Large intestine (tissue), 3 donors: ENCODE results near the gene ADISSP. TPM values are rescaled to one million over a fixed set of nuclear protein-coding genes. Genes with fewer than 3 reads are reported as not detected.
A peak's percentile ranks its signal among the peaks of the same experiment; 100 is the strongest.

Experiments
- DNase-seq, 2 donors: peaks; one replicate each; pipeline versions ENCODE4 v3.0.0 to v3.0.0-alpha.2; 2013
- H3K27ac ChIP-seq: one replicate; pipeline ENCODE4 v1.5.1; 2013; ENCODE audit warnings: low read length
- H3K27me3 ChIP-seq: 2 replicates; pipeline ENCODE4 v1.6.1; 2013; ENCODE audit warnings: low read length; ENCODE audit not compliant: control insufficient read depth, insufficient read depth
- H3K36me3 ChIP-seq: 2 replicates; pipeline ENCODE4 v1.6.1; 2013; ENCODE audit warnings: low read length; ENCODE audit not compliant: control insufficient read depth, insufficient read depth
- H3K4me1 ChIP-seq: one replicate; pipeline ENCODE4 v1.6.1; 2013; ENCODE audit warnings: low read length; ENCODE audit not compliant: control insufficient read depth, insufficient read depth
- H3K4me3 ChIP-seq: one replicate; pipeline ENCODE4 v1.5.1; 2013; ENCODE audit warnings: low read length
- H3K9me3 ChIP-seq: one replicate; pipeline ENCODE4 v1.6.1; 2013; ENCODE audit warnings: mild to moderate bottlenecking, low read depth, low read length, moderate library complexity; ENCODE audit not compliant: control insufficient read depth
- WGBS: methylation state at CpG from one replicate; pipeline ENCODE4 v1.1.5; 2013; ENCODE audit warnings: low lambda C conversion rate; ENCODE audit not compliant: insufficient coverage; 5-methylcytosine and 5-hydroxymethylcytosine counted together
- polyA plus RNA-seq: library from polyadenylated mRNA; unstranded; fragments of 120-200 nt; gene quantifications from one replicate; pipeline ENCODE4 v1.2.1, GENCODE V29; 2013

Gene ADISSP
- polyA plus RNA-seq, 1 donor: 20.5 TPM

DNA sequence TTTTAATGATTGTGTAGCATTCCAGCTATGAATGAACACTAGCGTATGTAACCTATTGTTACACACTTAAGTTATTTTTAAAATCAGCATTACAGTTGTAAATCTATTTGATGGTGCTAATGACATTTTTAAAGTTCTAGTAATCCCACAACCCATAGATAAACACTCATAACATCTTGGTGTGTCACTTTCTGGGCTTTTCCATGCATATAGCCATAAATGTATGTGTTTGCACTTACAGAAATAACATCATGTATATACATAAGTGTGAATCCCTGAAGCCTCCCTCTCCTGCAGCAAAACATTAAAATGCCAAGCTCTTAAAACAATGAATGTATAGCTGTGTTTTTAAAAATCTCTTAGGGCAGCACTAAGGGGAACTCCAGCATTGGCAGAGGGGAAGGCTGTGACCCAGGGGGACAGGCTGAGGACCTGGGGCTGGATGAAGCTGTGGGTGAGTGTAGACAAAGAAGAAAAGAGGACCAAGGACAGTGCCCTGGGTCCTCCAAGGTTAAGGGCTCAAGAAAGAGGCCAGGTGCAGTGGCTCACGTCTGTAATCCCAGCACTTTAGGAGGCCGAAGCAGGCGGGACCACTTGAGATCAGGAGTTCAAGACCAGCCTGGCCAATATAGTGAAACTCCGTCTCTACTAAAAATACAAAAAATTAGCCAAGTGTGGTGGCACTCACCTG lies 19.9 kb upstream of the ADISSP start:
- Histone ChIP-seq H3K4me1 (peaks cover 38% of the 10 kb centered on the region), H3K36me3 (peaks cover 22% of the 10 kb centered on the region), H3K4me3 (peak overlapping the region; percentile 32), H3K27ac (no peak overlapping the region), H3K27me3 (no peaks in the 10 kb centered on the region), H3K9me3 (peaks cover 12% of the 10 kb centered on the region)
- DNase-seq: no peak
- WGBS: no CpG with 5 or more reads among the region's 5 CpGs

- H3K9me3 ChIP-seq: peaks cover 12% of the 10 kb centered on the region
- peak; percentile 81 to 86 for DNase-seq
- H3K4me1 ChIP-seq: peaks cover 45% of the 10 kb centered on the region
- 0% methylated on average over 9 of the region's 70 CpGs for WGBS
- peak within 1 kb of the TSS; percentile 71 for H3K4me3 ChIP-seq
- H3K27me3 ChIP-seq: no peaks in the 10 kb centered on the region
- H3K27ac ChIP-seq: peak within 1 kb of the TSS; percentile 68
- H3K36me3 ChIP-seq: peaks cover 22% of the 10 kb centered on the region
These were observed 19.2 kb upstream of the ADISSP start, which contains the start of gene CENPB for GRCh38 chr20:3786665-3787323. CENPB (minus strand) TSS chr20:3786740; CDS start chr20:3786483, 257 bp downstream.

DNA sequence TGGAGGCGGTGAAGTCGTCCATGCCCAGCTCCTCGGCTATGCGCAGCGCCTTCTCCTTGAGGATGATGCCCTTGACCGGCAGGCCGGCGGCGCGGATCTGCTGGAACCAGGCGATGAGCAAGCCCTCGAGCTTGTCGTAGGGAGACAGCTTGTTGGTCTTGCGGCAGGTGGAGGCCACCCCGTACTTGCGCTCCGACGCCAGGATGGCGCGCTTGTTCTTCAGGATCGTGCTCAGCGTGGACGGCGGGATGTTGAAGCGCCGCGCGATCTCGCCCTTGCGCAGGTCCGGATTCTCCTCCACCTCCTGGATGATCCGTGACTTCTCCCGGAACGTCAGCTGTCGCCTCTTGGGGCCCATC lies 18.6 kb upstream of the ADISSP start:
- Histone ChIP-seq H3K4me1 (peaks cover 50% of the 10 kb centered on the region), H3K9me3 (peaks cover 12% of the 10 kb centered on the region), H3K4me3 (peak overlapping the region; percentile 71), H3K27ac (peak overlapping the region; percentile 68), H3K36me3 (peaks cover 22% of the 10 kb centered on the region), H3K27me3 (no peaks in the 10 kb centered on the region)
- no CpG with 5 or more reads among the region's 35 CpGs for WGBS
- DNase-seq: peak; percentile 56 to 78

DNA sequence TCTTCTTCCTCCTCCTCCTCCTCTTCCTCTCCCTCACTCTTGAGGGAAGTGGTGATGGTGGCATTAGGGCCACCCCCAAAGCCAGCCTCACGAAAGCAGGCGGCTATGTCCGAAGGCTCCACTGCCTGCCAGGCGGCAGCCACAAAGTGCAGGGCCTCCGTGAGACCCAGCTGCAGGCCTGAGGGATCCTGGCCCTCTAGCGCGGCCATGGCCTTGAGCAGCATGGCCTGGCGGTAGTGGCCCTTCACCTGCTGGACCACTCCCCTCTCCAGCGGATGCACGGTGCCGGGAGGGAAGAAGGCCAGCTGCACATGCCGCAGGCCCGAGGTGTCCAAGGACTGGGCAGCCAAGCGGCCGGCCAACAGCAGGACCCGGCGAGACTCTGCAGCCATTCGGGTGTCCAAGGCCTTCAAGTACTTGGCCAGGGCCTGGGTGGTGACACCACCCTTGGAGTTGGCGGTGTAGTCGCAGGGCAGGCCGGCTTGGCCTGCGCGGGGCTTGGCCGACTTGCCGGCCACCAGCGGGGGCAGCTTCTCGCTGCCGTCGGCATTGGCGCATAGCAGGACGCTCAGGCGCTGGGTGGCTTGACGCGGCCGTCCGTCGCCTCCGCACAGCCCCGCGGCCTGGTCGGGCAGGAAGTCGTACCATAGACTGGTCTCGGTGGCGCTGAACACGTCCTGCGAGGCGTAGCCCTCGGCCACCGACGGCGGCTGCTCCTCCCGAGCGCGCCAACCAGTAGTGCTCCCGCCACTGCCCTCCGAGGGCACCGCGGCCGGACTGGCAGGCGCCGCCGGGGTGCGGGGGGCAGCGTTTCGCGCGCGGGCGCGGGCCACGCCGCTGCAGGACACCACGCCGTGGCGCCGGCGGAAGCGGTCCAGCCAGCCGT lies 17.9 kb upstream of the ADISSP start:
- peak in 1 of 2 donors; percentile 47 for DNase-seq
- Histone ChIP-seq H3K36me3 (peaks cover 22% of the 10 kb centered on the region), H3K4me3 (peak overlapping the region; percentile 71), H3K27ac (peak overlapping the region; percentile 68), H3K9me3 (peaks cover 12% of the 10 kb centered on the region), H3K4me1 (peaks cover 56% of the 10 kb centered on the region), H3K27me3 (no peaks in the 10 kb centered on the region)
- no CpG with 5 or more reads among the region's 79 CpGs for WGBS

DNA sequence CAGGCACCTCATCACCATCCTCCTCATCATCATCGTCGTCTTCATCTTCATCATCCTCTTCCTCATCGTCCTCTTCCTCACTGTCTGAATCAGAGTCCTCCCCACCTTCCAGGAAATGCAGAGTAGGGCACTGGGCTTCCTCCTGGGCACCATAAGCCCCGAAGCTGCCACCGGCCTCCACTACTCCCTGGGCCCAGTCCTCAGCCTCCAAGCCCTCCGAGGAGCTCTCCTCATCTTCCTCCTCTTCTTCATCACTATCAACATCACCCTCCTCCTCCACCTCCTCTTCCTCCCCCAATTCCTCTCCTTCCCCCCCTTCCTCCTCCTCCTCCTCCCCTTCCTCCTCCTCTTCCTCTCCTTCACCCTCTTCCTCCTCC lies 17.3 kb upstream of the ADISSP start:
- WGBS: 95% methylated on average over 4 of the region's 6 CpGs
- Histone ChIP-seq H3K4me3 (peak overlapping the region; percentile 11), H3K36me3 (peaks cover 22% of the 10 kb centered on the region), H3K4me1 (peaks cover 56% of the 10 kb centered on the region), H3K27me3 (peaks cover under 1% of the 10 kb centered on the region), H3K9me3 (peaks cover 12% of the 10 kb centered on the region), H3K27ac (no peak overlapping the region)
- no peak for DNase-seq

DNA sequence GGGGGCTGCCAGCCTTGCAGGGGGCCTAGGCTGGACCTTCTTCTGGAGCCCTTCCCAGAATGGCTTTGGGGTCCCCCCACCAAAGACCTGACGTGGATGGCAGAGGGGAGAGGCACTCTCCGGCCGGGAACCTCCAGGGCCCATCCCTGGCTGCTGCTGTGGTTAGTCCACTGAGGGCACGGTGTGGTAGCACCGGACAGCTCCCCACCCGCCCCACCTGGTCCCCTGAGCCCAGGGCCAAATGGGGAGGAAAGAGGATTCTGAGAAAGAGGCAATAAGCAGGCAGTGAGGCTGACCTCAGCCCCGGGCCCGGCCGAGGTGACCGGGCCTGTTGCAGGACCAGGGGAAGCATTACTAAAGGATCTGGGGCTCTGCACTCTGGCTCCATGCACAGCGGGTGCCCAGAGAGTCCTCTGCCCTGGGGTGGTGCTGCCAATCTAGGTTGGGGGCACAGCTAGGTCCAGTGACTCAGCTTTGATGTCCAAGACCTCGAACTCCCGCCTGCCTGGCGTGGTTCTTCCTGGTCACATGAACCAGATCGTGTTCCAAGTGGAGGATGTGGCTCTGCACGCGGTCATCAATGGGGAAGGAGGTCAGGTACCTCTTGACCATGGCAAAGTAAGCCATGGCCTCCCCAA lies 16.8 kb upstream of the ADISSP start:
- H3K4me3 ChIP-seq: peak overlapping the region; percentile 11

GRCh38 chr20:3783511-3784195 lies 16.1 kb upstream of the ADISSP start:
- H3K4me1 ChIP-seq: peaks cover 56% of the 10 kb centered on the region
- no CpG with 5 or more reads among the region's 10 CpGs for WGBS
- H3K36me3 ChIP-seq: peaks cover 22% of the 10 kb centered on the region
- no peak overlapping the region for H3K4me3 ChIP-seq
- DNase-seq: peak in 1 of 2 donors; percentile 54
- peaks cover 15% of the 10 kb centered on the region for H3K9me3 ChIP-seq
- peak overlapping the region; percentile 69 for H3K27ac ChIP-seq
- H3K27me3 ChIP-seq: peaks cover 12% of the 10 kb centered on the region

More for the DNA sequence above, 16.8 kb upstream of the ADISSP start:
- no peak for DNase-seq
- Histone ChIP-seq H3K9me3 (peaks cover 12% of the 10 kb centered on the region), H3K27me3 (peaks cover 6% of the 10 kb centered on the region), H3K27ac (peak overlapping the region; percentile 69), H3K4me1 (peaks cover 56% of the 10 kb centered on the region), H3K36me3 (peaks cover 22% of the 10 kb centered on the region)
- WGBS: no CpG with 5 or more reads among the region's 17 CpGs

- WGBS: no CpG with 5 or more reads among the region's 2 CpGs
- peaks cover 18% of the 10 kb centered on the region for H3K27me3 ChIP-seq
- no peak overlapping the region for H3K4me3 ChIP-seq
- peak overlapping the region; percentile 79 for H3K27ac ChIP-seq
- peaks cover 15% of the 10 kb centered on the region for H3K9me3 ChIP-seq
- peak; percentile 86 to 93 for DNase-seq
- H3K36me3 ChIP-seq: peaks cover 22% of the 10 kb centered on the region
- H3K4me1 ChIP-seq: peaks cover 59% of the 10 kb centered on the region
These were observed 15.5 kb upstream of the ADISSP start for GRCh38 chr20:3783068-3783489.

- DNase-seq: no peak
- Histone ChIP-seq H3K36me3 (peaks cover 22% of the 10 kb centered on the region), H3K27me3 (peaks cover 23% of the 10 kb centered on the region), H3K4me3 (no peak overlapping the region), H3K4me1 (peaks cover 63% of the 10 kb centered on the region), H3K27ac (peak overlapping the region; percentile 79), H3K9me3 (peaks cover 15% of the 10 kb centered on the region)
- no CpG with 5 or more reads among the region's 6 CpGs for WGBS
These were observed 15.0 kb upstream of the ADISSP start for GRCh38 chr20:3782597-3782996.
